IPS-15b (cell line): ENCODE measurements around the gene NUMBL.
A peak's percentile ranks its signal among the peaks of the same experiment; 100 is the strongest.
"Not testable (repeated sequence)": the region's sequence is repeated elsewhere in the genome, so short reads cannot be mapped to it uniquely, and the experiment has no call there.

ENCODE experiments used
- H3K27me3 ChIP-seq: one replicate; pipeline ENCODE4 v1.6.1; 2013; ENCODE audit warnings: low read length; ENCODE audit not compliant: control insufficient read depth, insufficient read depth
- H3K36me3 ChIP-seq: one replicate; pipeline ENCODE4 v1.6.1; 2013; ENCODE audit warnings: low read length; ENCODE audit not compliant: control insufficient read depth, insufficient read depth
- H3K4me1 ChIP-seq: one replicate; pipeline ENCODE4 v1.6.1; 2013; ENCODE audit warnings: mild to moderate bottlenecking, low read length; ENCODE audit not compliant: control insufficient read depth, insufficient read depth
- H3K4me3 ChIP-seq: one replicate; pipeline ENCODE4 v1.5.1; 2013; ENCODE audit warnings: low read depth, low read length
- H3K9ac ChIP-seq: one replicate; pipeline ENCODE4 v1.6.1; 2013; ENCODE audit warnings: low read depth, mild to moderate bottlenecking, low read length
- H3K9me3 ChIP-seq: one replicate; pipeline ENCODE4 v1.6.1; 2013; ENCODE audit warnings: mild to moderate bottlenecking, low read length; ENCODE audit not compliant: control insufficient read depth, insufficient read depth

Gene NUMBL

DNA sequence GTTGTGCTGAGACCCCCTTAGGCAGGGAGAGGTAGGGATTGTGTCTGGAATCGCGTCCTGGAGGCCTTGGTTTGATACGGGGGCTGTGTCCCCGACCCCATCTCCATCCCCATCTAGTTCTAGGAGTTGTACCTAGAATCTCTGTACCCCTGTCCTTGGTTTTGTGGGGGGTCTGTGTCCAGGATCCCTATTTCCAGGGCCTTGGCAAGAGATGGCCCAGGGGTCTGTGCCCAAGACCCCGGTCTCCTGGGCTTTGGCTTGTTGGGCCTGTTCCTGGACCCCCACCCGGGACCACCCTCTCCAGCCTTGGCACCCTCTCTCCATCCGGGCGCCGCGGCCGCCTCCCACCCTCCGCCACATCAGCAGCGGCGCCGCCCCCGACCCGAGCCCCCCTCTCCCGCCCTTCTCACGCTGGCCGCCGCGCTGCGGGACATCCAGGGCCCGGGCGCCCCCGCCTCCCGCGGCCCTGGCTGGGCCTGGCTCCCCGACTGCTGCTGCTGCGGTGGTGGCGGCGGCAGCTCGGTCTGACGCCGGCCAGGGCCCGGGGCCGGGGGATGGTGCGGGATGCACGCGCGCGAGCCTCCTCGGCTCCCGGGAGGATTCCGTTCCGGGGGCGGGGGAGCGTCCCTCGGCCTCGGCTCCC is at the start of gene NUMBL:
Gene NUMBL (minus strand): TSS at position 602 of the 643 bp plus-strand sequence. CDS start 168 bp downstream, at position 434.
- Histone ChIP-seq H3K27me3 (no peaks in the 10 kb centered on the region), H3K9ac (peak within 1 kb of the TSS; percentile 79), H3K4me1 (peaks cover 7% of the 10 kb centered on the region), H3K9me3 (no peaks in the 10 kb centered on the region), H3K36me3 (peaks cover 19% of the 10 kb centered on the region), H3K4me3 (peak within 1 kb of the TSS; percentile 83)

DNA sequence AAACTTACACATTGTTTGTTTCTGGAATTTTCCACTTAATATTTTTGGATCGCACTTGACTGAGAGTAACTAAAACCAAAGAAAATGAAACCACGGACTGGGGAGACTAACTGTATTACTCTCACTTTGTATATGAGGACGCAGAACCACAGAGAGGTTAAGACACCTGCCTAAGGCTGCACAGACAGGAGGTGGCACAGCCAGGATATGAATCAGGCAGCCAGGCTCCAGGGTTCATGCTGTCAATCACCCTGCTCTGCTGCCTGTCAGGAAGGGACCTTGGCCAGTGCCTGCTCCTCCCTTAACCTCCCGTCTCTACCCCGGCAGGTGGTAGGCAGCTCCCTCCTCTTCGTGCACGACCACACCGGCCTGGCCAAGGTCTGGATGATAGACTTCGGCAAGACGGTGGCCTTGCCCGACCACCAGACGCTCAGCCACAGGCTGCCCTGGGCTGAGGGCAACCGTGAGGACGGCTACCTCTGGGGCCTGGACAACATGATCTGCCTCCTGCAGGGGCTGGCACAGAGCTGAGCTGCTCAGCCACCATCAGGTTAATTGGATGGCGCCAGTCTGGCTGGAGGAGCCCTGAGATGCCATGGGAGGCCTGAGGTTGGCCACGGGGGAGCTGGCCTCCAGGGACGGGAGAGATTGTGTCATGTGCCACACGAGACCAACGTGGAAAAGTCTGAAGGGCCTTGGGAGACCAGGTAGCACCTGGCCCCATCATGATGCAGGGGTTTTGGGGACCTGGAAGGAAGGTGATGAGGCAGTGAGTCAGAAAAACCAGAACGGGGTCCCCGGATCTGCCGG is 48.8 kb upstream of the NUMBL start:
- Histone ChIP-seq H3K36me3 (peaks cover 40% of the 10 kb centered on the region), H3K9me3 (no peaks in the 10 kb centered on the region), H3K4me3 (no peak overlapping the region), H3K27me3 (no peaks in the 10 kb centered on the region), H3K4me1 (peaks cover 2% of the 10 kb centered on the region), H3K9ac (no peak overlapping the region)

DNA sequence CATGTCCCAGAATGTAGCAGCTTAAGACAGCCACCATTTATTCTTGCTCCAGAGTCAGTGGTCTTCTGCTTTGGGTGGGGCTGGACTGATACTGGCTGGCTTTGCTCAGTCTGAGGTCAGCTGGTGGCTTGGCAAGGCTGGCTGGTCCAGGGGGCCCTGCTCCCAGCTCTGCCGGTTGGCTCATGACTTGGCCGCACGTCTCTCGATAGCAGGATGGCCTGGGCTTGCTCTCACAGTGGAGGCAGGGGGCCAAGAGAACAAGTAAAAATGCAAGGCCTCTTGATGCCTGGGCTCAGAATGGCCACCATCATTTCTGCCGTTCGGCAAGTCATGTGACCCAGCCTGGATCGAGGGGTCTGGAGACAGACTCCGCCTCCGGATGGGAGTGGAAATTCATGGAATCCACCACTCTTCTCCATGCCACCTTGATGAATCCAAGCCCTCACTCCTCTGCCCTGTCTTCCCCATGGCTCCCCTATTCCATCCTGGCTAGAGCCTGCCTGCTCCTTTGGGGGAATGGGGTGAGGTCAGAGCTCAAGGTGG is 46.7 kb upstream of the NUMBL start:
- H3K9me3 ChIP-seq: no peaks in the 10 kb centered on the region

DNA sequence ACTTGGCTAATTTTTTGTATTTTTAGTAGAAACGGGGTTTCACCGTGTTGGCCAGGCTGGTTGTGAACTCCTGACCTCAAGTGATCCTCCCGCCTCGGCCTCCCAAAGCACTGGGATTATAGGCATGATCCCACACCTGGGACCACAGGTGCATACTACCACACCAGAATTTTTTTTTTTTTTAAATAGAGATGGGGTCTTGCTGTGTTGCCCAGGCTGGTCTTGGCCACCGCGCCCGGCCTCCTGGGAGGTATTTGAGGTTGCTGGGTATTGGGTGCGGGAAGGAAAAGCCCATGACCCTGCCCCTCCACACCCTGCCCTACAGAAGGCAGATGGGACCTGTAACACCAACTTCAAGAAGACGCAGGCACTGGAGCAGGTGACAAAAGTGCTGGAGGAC is 46.2 kb upstream of the NUMBL start:
- no peak overlapping the region for H3K9ac ChIP-seq
- peaks cover 36% of the 10 kb centered on the region for H3K36me3 ChIP-seq

More for the DNA sequence above, 46.7 kb upstream of the NUMBL start:
- no peak overlapping the region for H3K9ac ChIP-seq
- no peaks in the 10 kb centered on the region for H3K27me3 ChIP-seq
- H3K4me3 ChIP-seq: no peak overlapping the region
- H3K36me3 ChIP-seq: peaks cover 39% of the 10 kb centered on the region
- H3K4me1 ChIP-seq: peaks cover 2% of the 10 kb centered on the region

DNA sequence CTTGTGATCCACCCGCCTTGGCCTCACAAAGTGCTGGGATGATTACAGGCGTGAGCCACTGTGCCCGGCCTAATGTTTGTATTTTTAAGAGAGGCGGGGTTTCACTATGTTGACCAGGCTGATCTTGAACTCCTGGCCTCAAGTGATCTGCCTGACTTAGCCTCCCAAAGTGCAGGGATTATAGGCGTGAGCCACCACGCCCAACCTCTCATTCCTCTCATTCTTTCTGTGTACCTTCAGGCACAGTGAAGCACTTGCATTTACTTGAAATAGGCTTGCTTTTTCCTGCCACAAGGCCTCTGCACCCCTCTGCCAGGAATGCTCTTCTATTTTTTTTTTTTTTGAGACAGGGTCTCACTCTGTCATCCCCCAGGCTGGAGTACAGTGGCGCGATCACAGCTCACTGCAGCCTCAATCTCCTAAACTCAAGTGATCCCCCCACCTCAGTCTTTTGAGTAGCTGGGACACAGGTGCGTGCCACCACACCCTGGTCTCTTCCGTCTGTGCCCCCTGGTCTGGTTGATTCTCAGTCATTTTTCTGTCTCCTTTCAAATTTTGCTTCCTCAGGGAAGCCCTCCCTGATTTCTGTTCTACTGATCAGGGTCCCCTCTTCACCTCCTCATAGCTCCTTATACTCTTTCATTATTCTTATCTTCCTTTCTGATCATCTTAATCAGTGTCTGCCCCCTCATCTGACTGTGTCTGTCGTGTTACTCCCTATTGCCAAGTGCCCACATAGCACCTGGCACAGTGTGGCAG is 44.7 kb upstream of the NUMBL start:
- no peaks in the 10 kb centered on the region for H3K27me3 ChIP-seq
- no peak overlapping the region for H3K9ac ChIP-seq
- no peaks in the 10 kb centered on the region for H3K4me1 ChIP-seq
- H3K9me3 ChIP-seq: no peaks in the 10 kb centered on the region
- no peak overlapping the region for H3K4me3 ChIP-seq
- H3K36me3 ChIP-seq: peaks cover 33% of the 10 kb centered on the region

More for the DNA sequence above, 46.2 kb upstream of the NUMBL start:
- Histone ChIP-seq H3K4me1 (peaks cover 2% of the 10 kb centered on the region), H3K27me3 (no peaks in the 10 kb centered on the region), H3K9me3 (no peaks in the 10 kb centered on the region), H3K4me3 (no peak overlapping the region)

DNA sequence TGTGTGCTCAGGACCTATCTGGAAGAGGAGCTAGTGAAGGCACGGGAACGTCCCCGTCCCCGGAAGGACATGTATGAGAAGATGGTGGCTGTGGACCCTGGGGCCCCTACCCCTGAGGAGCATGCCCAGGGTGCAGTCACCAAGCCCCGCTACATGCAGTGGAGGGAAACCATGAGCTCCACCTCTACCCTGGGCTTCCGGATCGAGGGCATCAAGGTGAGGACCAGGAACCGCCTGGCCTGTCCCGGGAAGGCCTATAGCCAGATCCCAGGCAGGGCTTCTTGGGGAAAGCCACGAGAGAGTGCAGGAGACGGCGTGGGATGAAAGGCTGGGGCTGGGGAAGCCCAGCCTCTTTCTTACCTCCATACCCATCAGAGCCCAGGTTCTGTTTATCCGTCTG is 42.7 kb upstream of the NUMBL start:
- Histone ChIP-seq H3K4me1 (no peaks in the 10 kb centered on the region), H3K36me3 (peaks cover 30% of the 10 kb centered on the region), H3K9me3 (no peaks in the 10 kb centered on the region), H3K27me3 (no peaks in the 10 kb centered on the region), H3K4me3 (no peak overlapping the region), H3K9ac (no peak overlapping the region)

DNA sequence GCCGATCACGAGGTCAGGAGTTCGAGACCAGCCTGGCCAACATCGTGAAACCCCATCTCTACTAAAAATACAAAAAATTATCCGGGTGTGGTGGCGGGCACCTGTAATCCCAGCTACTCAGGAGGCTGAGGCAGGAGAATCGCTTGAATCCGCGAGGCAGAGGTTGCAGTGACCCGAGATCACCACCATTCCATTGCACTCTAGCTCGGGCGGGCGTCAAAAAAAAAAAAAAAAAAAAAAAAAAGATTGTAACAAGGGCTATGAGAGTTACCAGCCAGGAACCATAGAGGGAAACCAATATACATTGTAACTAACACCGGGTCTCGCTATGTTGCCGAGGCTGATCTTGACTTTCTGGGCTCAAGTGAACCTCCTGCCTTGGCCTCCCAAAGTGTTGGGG is 41.9 kb upstream of the NUMBL start:
- H3K4me1 ChIP-seq, H3K27me3 ChIP-seq, H3K4me3 ChIP-seq, H3K9me3 ChIP-seq, H3K9ac ChIP-seq: not testable (repeated sequence)
- peaks cover 26% of the 10 kb centered on the region for H3K36me3 ChIP-seq

DNA sequence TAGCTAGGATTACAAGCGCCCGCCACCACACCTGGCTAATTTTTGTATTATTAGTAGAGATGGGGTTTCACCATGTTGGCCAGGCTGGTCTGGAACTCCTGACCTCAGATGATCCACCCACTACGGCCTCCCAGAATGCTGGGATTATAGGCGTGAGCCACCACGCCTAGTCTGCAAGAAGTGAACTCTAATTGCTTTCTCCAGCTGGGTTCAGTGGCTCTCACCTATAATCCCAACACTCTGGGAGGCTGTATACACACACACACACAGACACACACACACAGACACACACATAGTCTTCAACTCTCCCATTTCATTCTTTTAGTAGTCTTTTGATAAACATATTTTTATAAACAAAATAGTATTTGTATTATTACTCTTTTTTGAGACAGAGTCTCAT is 39.6 kb upstream of the NUMBL start:
- not testable (repeated sequence) for H3K9ac ChIP-seq, H3K9me3 ChIP-seq, H3K27me3 ChIP-seq, H3K4me1 ChIP-seq, H3K4me3 ChIP-seq
- peaks cover 11% of the 10 kb centered on the region for H3K36me3 ChIP-seq

DNA sequence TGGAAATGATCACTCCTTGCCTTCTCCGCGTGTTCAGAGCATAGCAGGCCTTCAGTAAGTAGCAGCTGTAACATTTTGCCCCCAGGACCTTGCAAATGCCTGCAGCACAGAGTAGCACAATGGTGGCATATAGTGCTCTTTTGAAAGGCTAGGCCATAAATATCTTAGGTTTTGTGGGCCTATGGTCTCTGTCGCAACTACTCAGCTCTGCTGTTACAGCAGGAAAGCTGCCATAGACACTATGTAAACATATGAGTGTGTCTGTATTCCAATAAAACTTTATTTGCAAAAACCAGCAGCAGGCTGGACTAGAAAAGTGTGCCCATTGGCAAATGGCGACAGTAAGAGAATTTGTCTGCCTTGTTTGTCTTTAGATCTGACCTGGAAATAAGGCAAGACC is 35.8 kb upstream of the NUMBL start:
- Histone ChIP-seq H3K4me3 (no peak overlapping the region), H3K9ac (no peak overlapping the region), H3K4me1 (no peaks in the 10 kb centered on the region), H3K36me3 (no peaks in the 10 kb centered on the region), H3K27me3 (no peaks in the 10 kb centered on the region), H3K9me3 (no peaks in the 10 kb centered on the region)

DNA sequence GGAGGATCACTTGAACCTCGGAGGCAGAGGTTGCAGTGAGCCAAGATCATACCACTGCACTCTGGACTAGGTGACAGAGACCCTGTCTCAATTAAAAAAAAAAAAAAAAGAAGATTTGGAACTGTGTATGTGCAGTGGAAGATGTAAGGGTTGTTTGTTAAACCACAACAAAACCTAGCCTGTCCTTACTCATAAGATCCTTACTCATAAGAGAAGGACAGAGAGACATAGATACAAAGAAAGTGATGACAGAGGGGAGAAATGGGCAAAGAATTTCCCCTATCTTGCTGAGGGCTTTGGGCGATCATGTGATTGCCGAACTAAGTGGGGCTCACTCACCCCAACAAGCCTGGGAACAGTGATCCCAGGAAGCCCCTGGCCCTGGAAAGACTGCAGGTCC is 34.4 kb upstream of the NUMBL start:
- H3K4me1 ChIP-seq: no peaks in the 10 kb centered on the region
- H3K4me3 ChIP-seq: no peak overlapping the region
- no peak overlapping the region for H3K9ac ChIP-seq
- no peaks in the 10 kb centered on the region for H3K36me3 ChIP-seq
- H3K9me3 ChIP-seq: no peaks in the 10 kb centered on the region
- H3K27me3 ChIP-seq: no peaks in the 10 kb centered on the region

DNA sequence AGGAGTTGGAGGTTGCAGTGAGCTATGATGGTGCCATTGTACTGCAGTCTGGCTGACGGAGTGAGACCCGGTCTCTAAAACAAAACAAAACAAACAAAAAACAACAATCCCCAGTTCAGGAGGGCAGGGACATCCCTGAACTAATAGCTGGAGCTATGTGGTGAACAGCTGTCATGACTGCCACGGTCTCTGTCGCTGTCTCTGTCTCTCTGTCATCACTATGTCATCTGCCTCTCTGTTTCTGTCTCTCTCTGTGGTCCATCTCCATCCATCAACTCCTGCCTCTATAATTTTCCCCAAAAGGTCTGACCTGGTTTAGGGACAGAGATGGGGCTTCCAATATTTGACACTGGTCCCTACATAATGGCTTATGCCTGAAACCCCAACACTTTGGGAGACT is 33.9 kb upstream of the NUMBL start:
- Histone ChIP-seq H3K27me3 (no peaks in the 10 kb centered on the region), H3K4me1 (peaks cover 2% of the 10 kb centered on the region), H3K9ac (no peak overlapping the region), H3K4me3 (no peak overlapping the region), H3K36me3 (no peaks in the 10 kb centered on the region), H3K9me3 (no peaks in the 10 kb centered on the region)
